Activated naive CD4-positive, alpha-beta T cell treated with anti-CD3 and anti-CD28 coated beads, Interleukin-2, amount 10 ng/mL, durations not matched to agents 7 days and 5 days (primary cell): ENCODE data around the gene LRRC72.
A peak's percentile ranks its signal among the peaks of the same experiment; 100 is the strongest.
"Not testable (repeated sequence)": the region's sequence is repeated elsewhere in the genome, so short reads cannot be mapped to it uniquely, and the experiment has no call there.

Source experiments
- CTCF ChIA-PET: fragments of 350-600 bp; sonication (Branson Sonifier 250); formaldehyde crosslinking; loops from one replicate; lab custom pipeline; 2021; ENCODE audit warnings: antibody characterized with exemption; lab: Charles Lee
- DNase-seq: peaks from one replicate; pipeline ENCODE4 v3.0.0-alpha.2; 2020
- H3K27ac Mint-ChIP-seq: one replicate; pipeline ENCODE4 v1.8.0; 2021; ENCODE audit warnings: mild to moderate bottlenecking, moderate library complexity, mixed read lengths
- H3K27me3 Mint-ChIP-seq: one replicate; pipeline ENCODE4 v1.8.0; 2021; ENCODE audit warnings: mild to moderate bottlenecking, mixed read lengths
- H3K36me3 Mint-ChIP-seq: one replicate; pipeline ENCODE4 v1.8.0; 2021; ENCODE audit warnings: mixed read lengths
- H3K4me1 Mint-ChIP-seq: one replicate; pipeline ENCODE4 v1.8.0; 2021; ENCODE audit warnings: mixed read lengths
- H3K4me3 Mint-ChIP-seq: one replicate; pipeline ENCODE4 v1.8.0; 2021; ENCODE audit warnings: mild to moderate bottlenecking, moderate library complexity, mixed read lengths
- H3K9me3 Mint-ChIP-seq: one replicate; pipeline ENCODE4 v1.8.0; 2021; ENCODE audit warnings: mixed read lengths

LRRC72 gene

GRCh38 chr7:16579216-16579615 lies 52.6 kb downstream of the LRRC72 start:
- H3K4me3 Mint-ChIP-seq: no peak overlapping the region
- H3K27ac Mint-ChIP-seq: no peak overlapping the region
- no peaks in the 10 kb centered on the region for H3K9me3 Mint-ChIP-seq
- CTCF ChIA-PET: no interaction called here
- DNase-seq: no peak
- H3K4me1 Mint-ChIP-seq: no peaks in the 10 kb centered on the region
- no peaks in the 10 kb centered on the region for H3K27me3 Mint-ChIP-seq
- H3K36me3 Mint-ChIP-seq: no peaks in the 10 kb centered on the region

DNA sequence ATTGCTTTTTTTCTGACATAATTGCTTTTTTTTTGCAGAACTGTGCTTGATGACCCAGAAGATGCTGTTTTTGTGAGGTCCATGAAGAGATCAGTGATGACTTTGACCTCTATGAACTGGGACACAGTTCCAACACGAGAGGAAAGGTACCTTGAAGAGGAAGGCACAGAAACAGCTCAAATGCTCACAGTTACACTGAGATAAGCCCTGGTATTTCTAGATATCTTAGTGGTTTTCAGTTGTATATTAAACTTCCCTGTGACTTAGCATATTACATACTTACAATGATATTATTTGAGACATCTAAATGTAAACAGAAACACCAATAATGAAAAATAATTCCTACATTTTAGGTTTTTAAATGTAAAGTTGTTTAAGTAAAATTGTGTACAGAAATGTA lies 54.7 kb downstream of the LRRC72 start:
- no peak for DNase-seq
- H3K27ac Mint-ChIP-seq: no peak overlapping the region
- no peaks in the 10 kb centered on the region for H3K36me3 Mint-ChIP-seq
- no peaks in the 10 kb centered on the region for H3K9me3 Mint-ChIP-seq
- no peaks in the 10 kb centered on the region for H3K4me1 Mint-ChIP-seq
- H3K4me3 Mint-ChIP-seq: no peak overlapping the region
- CTCF ChIA-PET: no interaction called here
- no peaks in the 10 kb centered on the region for H3K27me3 Mint-ChIP-seq

DNA sequence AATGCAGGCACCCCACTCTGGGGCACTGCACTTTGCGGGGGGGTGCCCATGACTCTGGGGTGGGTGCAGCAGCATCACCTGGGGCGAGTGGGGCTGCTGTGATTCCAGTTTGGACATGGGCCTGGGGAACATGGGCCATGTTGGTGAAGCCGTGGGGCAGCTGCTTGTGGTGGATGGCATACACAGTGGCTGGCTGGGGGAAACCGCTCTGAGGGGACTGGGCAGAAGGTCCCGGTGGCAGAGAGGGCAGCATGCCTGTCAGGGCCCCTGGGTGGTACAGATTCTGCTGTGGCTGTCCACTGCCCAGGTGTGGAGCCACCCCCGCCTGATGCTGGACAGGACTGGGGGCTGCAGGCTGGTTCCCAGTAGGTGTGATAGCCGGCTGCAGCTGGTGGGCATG lies 57.2 kb downstream of the LRRC72 start:
- Mint-ChIP-seq H3K27me3 (no peaks in the 10 kb centered on the region), H3K36me3 (no peaks in the 10 kb centered on the region), H3K4me3 (no peak overlapping the region), H3K9me3 (no peaks in the 10 kb centered on the region), H3K4me1 (no peaks in the 10 kb centered on the region), H3K27ac (no peak overlapping the region)
- no peak for DNase-seq
- CTCF ChIA-PET: no interaction called here

- Mint-ChIP-seq H3K27me3 (no peaks in the 10 kb centered on the region), H3K4me3 (no peak overlapping the region), H3K36me3 (no peaks in the 10 kb centered on the region), H3K9me3 (no peaks in the 10 kb centered on the region), H3K27ac (peak overlapping the region; percentile 83), H3K4me1 (no peaks in the 10 kb centered on the region)
- no peak for DNase-seq
- CTCF ChIA-PET: no interaction called here
Measured at GRCh38 chr7:16585540-16585939, 58.9 kb downstream of the LRRC72 start.

- no peak for DNase-seq
- Mint-ChIP-seq H3K4me1 (no peaks in the 10 kb centered on the region), H3K27me3 (no peaks in the 10 kb centered on the region), H3K4me3 (no peak overlapping the region), H3K27ac (no peak overlapping the region), H3K36me3 (no peaks in the 10 kb centered on the region), H3K9me3 (no peaks in the 10 kb centered on the region)
- CTCF ChIA-PET: no interaction called here
Measured at GRCh38 chr7:16586081-16586874, 59.7 kb downstream of the LRRC72 start.

DNA sequence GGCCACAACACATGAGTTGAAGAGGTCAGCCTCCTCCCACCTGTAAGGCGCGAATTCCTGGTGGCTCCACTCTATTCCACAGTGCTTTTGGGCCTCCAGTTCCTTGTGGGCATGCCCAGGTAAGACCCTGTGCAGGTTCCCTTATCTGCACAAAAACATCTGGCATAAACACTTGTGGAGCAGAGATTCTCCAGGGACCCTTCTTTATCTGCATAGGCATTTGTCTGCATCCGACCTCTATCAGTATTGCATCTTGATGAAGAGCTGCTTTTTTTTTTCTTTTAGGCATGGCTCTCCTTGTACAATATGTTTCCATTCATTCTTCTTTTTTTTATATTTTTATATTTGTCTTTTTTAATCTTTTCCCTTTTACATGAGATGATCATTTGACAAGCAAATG lies 60.5 kb downstream of the LRRC72 start:
- DNase-seq: no peak
- CTCF ChIA-PET: no interaction called here
- no peaks in the 10 kb centered on the region for H3K4me1 Mint-ChIP-seq
- no peaks in the 10 kb centered on the region for H3K36me3 Mint-ChIP-seq
- H3K9me3 Mint-ChIP-seq: no peaks in the 10 kb centered on the region
- no peak overlapping the region for H3K27ac Mint-ChIP-seq
- no peak overlapping the region for H3K4me3 Mint-ChIP-seq
- no peaks in the 10 kb centered on the region for H3K27me3 Mint-ChIP-seq

- Mint-ChIP-seq H3K36me3 (no peaks in the 10 kb centered on the region), H3K4me1 (no peaks in the 10 kb centered on the region), H3K4me3 (no peak overlapping the region), H3K9me3 (no peaks in the 10 kb centered on the region), H3K27me3 (no peaks in the 10 kb centered on the region), H3K27ac (no peak overlapping the region)
- no peak for DNase-seq
- CTCF ChIA-PET: no interaction called here
Measured at GRCh38 chr7:16587790-16588189, 61.2 kb downstream of the LRRC72 start.

GRCh38 chr7:16589881-16590280 lies 63.3 kb downstream of the LRRC72 start:
- no peaks in the 10 kb centered on the region for H3K27me3 Mint-ChIP-seq
- H3K4me1 Mint-ChIP-seq: no peaks in the 10 kb centered on the region
- H3K9me3 Mint-ChIP-seq: no peaks in the 10 kb centered on the region
- H3K27ac Mint-ChIP-seq: no peak overlapping the region
- H3K36me3 Mint-ChIP-seq: no peaks in the 10 kb centered on the region
- no peak for DNase-seq
- CTCF ChIA-PET: interaction anchor here (0.9 kb wide), 1 partner anchor 25 kb away, joined by 3 read pairs; no protein-coding TSS in a partner anchor
- no peak overlapping the region for H3K4me3 Mint-ChIP-seq

GRCh38 chr7:16590424-16590823 lies 63.8 kb downstream of the LRRC72 start:
- H3K4me3 Mint-ChIP-seq: no peak overlapping the region
- CTCF ChIA-PET: interaction anchor here (0.9 kb wide), 1 partner anchor 26 kb away, joined by 3 read pairs; no protein-coding TSS in a partner anchor
- no peak for DNase-seq
- H3K9me3 Mint-ChIP-seq: no peaks in the 10 kb centered on the region
- no peak overlapping the region for H3K27ac Mint-ChIP-seq
- no peaks in the 10 kb centered on the region for H3K4me1 Mint-ChIP-seq
- no peaks in the 10 kb centered on the region for H3K36me3 Mint-ChIP-seq
- no peaks in the 10 kb centered on the region for H3K27me3 Mint-ChIP-seq

- CTCF ChIA-PET: no interaction called here
- no peaks in the 10 kb centered on the region for H3K36me3 Mint-ChIP-seq
- H3K27me3 Mint-ChIP-seq: no peaks in the 10 kb centered on the region
- H3K4me3 Mint-ChIP-seq: no peak overlapping the region
- no peak overlapping the region for H3K27ac Mint-ChIP-seq
- no peaks in the 10 kb centered on the region for H3K4me1 Mint-ChIP-seq
- no peaks in the 10 kb centered on the region for H3K9me3 Mint-ChIP-seq
- no peak for DNase-seq
Measured at GRCh38 chr7:16592395-16592794, 65.8 kb downstream of the LRRC72 start.

DNA sequence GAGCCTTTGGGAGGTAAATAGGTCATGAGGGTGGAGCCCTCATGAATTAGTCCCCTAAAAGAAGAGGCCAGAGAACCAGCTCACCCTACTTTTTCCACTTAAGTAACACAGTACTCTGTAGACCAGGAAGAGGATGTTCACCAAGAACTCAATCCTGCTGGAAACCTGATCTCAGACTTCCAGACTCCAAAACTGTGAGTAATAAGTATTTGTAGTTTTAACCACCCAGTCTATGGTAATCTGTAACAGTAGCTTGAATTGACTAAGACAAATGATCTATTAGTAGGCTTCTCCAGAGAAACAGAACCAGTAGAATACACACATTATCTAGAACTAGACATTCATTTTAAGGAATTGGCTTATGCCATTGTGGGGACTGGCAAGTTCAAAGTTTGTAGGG lies 67.4 kb downstream of the LRRC72 start:
- Mint-ChIP-seq H3K27ac (no peak overlapping the region), H3K9me3 (no peaks in the 10 kb centered on the region), H3K36me3 (no peaks in the 10 kb centered on the region), H3K4me3 (no peak overlapping the region), H3K4me1 (no peaks in the 10 kb centered on the region), H3K27me3 (no peaks in the 10 kb centered on the region)
- DNase-seq: no peak
- CTCF ChIA-PET: no interaction called here

- Mint-ChIP-seq H3K4me3 (no peak overlapping the region), H3K27ac (no peak overlapping the region), H3K27me3 (no peaks in the 10 kb centered on the region), H3K4me1 (no peaks in the 10 kb centered on the region), H3K36me3 (peaks cover 1% of the 10 kb centered on the region), H3K9me3 (no peaks in the 10 kb centered on the region)
- DNase-seq: no peak
- CTCF ChIA-PET: no interaction called here
Measured at GRCh38 chr7:16594676-16595075, 68.1 kb downstream of the LRRC72 start.

DNA sequence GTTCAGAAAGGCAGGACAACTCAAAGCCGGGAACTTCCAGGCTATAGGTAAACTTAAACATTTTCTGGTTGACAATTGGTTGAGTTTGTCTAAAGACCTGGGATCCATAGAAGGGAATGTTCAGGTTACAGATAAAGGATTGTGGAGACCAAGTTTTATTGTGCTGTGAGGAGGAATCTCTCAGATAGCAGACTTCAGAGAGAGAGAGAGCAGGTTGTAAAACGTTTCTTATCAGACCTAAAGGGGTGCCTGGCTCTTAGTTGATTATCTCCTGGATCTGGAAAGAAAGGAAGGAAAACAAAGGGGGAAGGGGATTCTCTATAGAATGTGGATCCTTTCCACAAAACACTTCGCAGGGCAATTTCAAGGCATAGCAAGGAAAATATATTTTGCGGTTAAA lies 69.0 kb downstream of the LRRC72 start:
- H3K27ac Mint-ChIP-seq, H3K4me3 Mint-ChIP-seq, H3K27me3 Mint-ChIP-seq, H3K36me3 Mint-ChIP-seq, DNase-seq, CTCF ChIA-PET, H3K9me3 Mint-ChIP-seq, H3K4me1 Mint-ChIP-seq: not testable (repeated sequence)

DNA sequence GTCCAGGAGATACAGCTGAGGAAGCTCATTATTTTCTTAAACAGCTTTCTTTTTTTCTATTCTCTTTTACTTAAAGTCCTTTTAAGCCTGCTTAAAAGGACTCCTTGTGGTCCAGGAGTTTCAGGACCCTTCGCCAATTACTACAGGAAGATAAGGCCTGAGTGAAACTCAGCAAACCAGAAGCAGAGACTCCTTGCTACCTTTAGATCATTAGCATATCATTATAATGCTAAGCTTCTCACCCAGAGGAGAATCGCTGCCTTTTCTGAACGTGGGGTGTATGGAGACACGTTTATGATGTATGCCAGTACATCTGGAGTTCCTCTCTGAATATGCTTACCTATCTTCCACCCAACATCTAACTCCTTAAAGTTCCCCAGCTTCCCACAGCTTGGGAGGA lies 71.4 kb downstream of the LRRC72 start:
- no peak for DNase-seq

DNA sequence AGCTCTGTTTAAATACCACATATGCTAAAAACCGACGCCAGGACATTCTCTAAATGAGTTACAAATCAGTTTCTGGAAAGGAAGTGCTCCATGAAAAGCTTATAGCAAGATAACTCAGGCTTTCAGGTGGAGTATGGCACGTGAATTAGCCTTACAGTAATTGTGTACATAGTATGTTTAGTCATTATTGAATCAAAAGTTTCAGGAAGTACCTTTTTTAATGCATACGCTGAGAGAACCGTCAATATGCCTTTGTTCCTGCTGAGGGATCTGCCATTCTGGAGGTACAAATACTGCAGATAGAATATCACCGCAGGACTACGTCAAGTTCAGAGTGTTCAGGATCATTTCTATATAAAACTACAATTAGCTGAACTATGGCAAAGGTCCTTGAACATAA lies 73.2 kb downstream of the LRRC72 start:
- DNase-seq: no peak
- H3K4me3 Mint-ChIP-seq: no peak overlapping the region
- CTCF ChIA-PET: no interaction called here
- peaks cover 12% of the 10 kb centered on the region for H3K36me3 Mint-ChIP-seq
- no peaks in the 10 kb centered on the region for H3K9me3 Mint-ChIP-seq
- H3K27ac Mint-ChIP-seq: no peak overlapping the region
- no peaks in the 10 kb centered on the region for H3K27me3 Mint-ChIP-seq
- H3K4me1 Mint-ChIP-seq: no peaks in the 10 kb centered on the region

More for the DNA sequence above, 71.4 kb downstream of the LRRC72 start:
- H3K27me3 Mint-ChIP-seq: no peaks in the 10 kb centered on the region
- H3K9me3 Mint-ChIP-seq: no peaks in the 10 kb centered on the region
- no peak overlapping the region for H3K27ac Mint-ChIP-seq
- no peaks in the 10 kb centered on the region for H3K4me1 Mint-ChIP-seq
- CTCF ChIA-PET: interaction anchor here (0.6 to 0.8 kb wide), 2 partner anchors 33 to 47 kb away, joined by 3 read pairs; no protein-coding TSS in a partner anchor
- peaks cover 9% of the 10 kb centered on the region for H3K36me3 Mint-ChIP-seq
- H3K4me3 Mint-ChIP-seq: no peak overlapping the region
